Uterus (tissue), 4 donors: ENCODE results near the gene PSORS1C1. TPM values are rescaled to one million over a fixed set of nuclear protein-coding genes. Genes with fewer than 3 reads are reported as not detected.

Experiments used
- DNase-seq, 2 donors: peaks; one replicate each; pipeline ENCODE4 v3.0.0-alpha.2; 2019 to 2020
- H3K27ac ChIP-seq, 2 donors: fragments of 200-600 bp; sonication (generic); 1 replicate in 1 of 2; 2 replicates in 1 of 2; pipeline ENCODE4 v1.5.1; 2016 to 2018
- H3K27me3 ChIP-seq, 2 donors: fragments of 200-600 bp; sonication (generic); one replicate each; pipeline ENCODE4 v1.5.1; 2018 to 2019; ENCODE audit warnings: control low read depth in 1 of 2
- H3K36me3 ChIP-seq, 2 donors: fragments of 200-600 bp; sonication (generic); one replicate each; pipeline ENCODE4 v1.5.1; 2019; ENCODE audit warnings: control low read depth in 1 of 2
- H3K4me1 ChIP-seq, 2 donors: fragments of 200-600 bp; sonication (generic); one replicate each; pipeline ENCODE4 v1.5.1; 2018 to 2019; ENCODE audit warnings: control low read depth in 1 of 2
- H3K4me3 ChIP-seq, 2 donors: fragments of 200-600 bp; sonication (generic); 1 replicate in 1 of 2; 2 replicates in 1 of 2; pipeline ENCODE4 v1.5.1; 2018 to 2019; ENCODE audit warnings: mild to moderate bottlenecking in 1 of 2
- H3K9me3 ChIP-seq, 2 donors: fragments of 200-600 bp; sonication (generic); one replicate each; pipeline ENCODE4 v1.5.1; 2019; ENCODE audit warnings: control low read depth in 1 of 2
- CTCF ChIP-seq, 4 experiments: fragments of 200-600 bp in 2 of 4; fragments of 450-650 bp in 2 of 4; sonication (generic) in 2 of 4; IDR thresholded peaks; one replicate each; pipeline ENCODE4 v1.5.1; 2016 to 2019; ENCODE audit warnings: antibody characterized with exemption in 4 of 4, mild to moderate bottlenecking in 2 of 4, moderate library complexity in 1 of 4
- POLR2A ChIP-seq, 2 donors: fragments of 450-650 bp; IDR thresholded peaks; one replicate each; pipeline ENCODE4 v1.6.1; 2016; ENCODE audit warnings: antibody characterized with exemption in 2 of 2, mild to moderate bottlenecking in 1 of 2, moderate library complexity in 1 of 2
- intact Hi-C: fragments of 100-400 bp; cut with DNase I; formaldehyde crosslinking; loops from one replicate; pipeline ENCODE4 v1.15.1; 2023; ENCODE audit warnings: low total_unique reads
- total RNA-seq, 4 donors: library from RNA; depleted of rRNA in 3 of 4; stranded (reverse); fragments of >200 nt in 3 of 4; gene quantifications; one replicate each; pipeline versions ENCODE4 v1.1.0 to v1.2.4, GENCODE V29; 2014 to 2023
- donor health status: DM: yes; HTN: yes; CAD: no.

PSORS1C1 gene
- total RNA-seq, 4 donors from 2014 or later, result under 0.01 to 4.5 (median 0.54) TPM

DNA sequence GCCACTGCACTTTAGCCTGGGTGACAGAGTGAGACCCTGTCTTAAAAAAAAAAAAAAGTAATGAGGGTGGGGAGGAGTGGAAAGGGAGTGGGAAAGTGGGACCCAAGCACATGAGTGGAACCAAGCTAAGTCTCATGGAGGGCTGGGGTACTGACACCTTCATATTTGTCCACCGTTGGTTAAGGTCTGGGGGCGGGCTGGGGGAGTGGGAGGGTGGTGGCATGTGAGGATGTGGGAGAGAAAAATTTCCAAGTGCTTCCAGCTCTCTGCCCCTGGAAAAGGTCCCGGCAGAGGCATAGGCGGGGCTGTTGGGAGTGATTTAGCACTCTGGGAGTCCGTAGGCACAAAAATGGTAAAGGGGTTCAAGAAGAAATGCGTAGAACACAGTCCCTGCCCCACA is 18.2 kb downstream of the PSORS1C1 start:
- Histone ChIP-seq H3K27me3 (no peaks in the 10 kb centered on the region), H3K4me3 (no peak overlapping the region), H3K9me3 (no peaks in the 10 kb centered on the region), H3K27ac (no peak overlapping the region), H3K36me3 (no peaks in the 10 kb centered on the region), H3K4me1 (peaks cover 0 to 2% of the 10 kb centered on the region in 2 donors)
- intact Hi-C loops, result no loop called here
- TF ChIP-seq POLR2A (IDR thresholded peaks at IDR 0.05) (no peak), CTCF (IDR thresholded peaks at IDR 0.05) (no peak)
- no peak for DNase-seq

DNA sequence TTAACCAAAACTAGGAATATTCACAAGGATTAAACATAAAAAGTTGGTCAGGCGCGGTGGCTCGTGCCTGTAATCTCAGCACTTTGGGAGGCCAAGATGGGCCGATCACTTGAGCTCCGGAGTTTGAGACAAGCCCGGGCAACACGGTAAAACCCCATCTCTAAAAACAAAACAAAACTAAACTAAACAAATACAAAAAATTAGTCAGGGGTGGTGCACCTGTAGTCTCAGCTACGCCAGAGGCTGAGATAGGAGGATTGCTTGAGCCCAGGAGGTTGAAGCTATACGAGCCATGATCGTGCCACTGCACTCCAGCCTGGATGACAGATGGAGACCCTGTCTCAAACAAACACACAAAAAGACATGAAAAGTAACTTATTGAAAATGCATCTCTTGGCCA is 21.1 kb downstream of the PSORS1C1 start:
- TF ChIP-seq POLR2A (IDR thresholded peaks at IDR 0.05) (no peak), CTCF (IDR thresholded peaks at IDR 0.05) (no peak)
- intact Hi-C loops, result loop anchor here (5.0 kb wide), 1 partner anchor 232 kb away; no protein-coding TSS in a partner anchor

GRCh38 chr6:31138982-31139381 is 24.4 kb downstream of the PSORS1C1 start, which contains the start of gene PSORS1C2:
PSORS1C2 (minus strand) TSS chr6:31139066; CDS start chr6:31139026, 40 bp downstream.
- no peak for DNase-seq
- no peak within 1 kb of the TSS for H3K4me3 ChIP-seq

More for the DNA sequence above, 21.1 kb downstream of the PSORS1C1 start:
- H3K36me3 ChIP-seq, result no peaks in the 10 kb centered on the region
- H3K27ac ChIP-seq, result no peak overlapping the region
- no peak for DNase-seq
- no peaks in the 10 kb centered on the region for H3K9me3 ChIP-seq
- no peak overlapping the region for H3K4me3 ChIP-seq
- H3K4me1 ChIP-seq, result peaks cover 0 to 4% of the 10 kb centered on the region in 2 donors
- H3K27me3 ChIP-seq, result no peaks in the 10 kb centered on the region

GRCh38 chr6:31139599-31139998 is 25.0 kb downstream of the PSORS1C1 start:
- peaks cover 0 to 4% of the 10 kb centered on the region in 2 donors for H3K4me1 ChIP-seq
- H3K9me3 ChIP-seq, result no peaks in the 10 kb centered on the region
- TF ChIP-seq CTCF (IDR thresholded peaks at IDR 0.05), result no peak
- no peak for TF ChIP-seq POLR2A (IDR thresholded peaks at IDR 0.05)
- no peak for DNase-seq
- intact Hi-C loops, result loop anchor here (5.0 kb wide), 1 partner anchor 228 kb away; no protein-coding TSS in a partner anchor
- no peak overlapping the region for H3K4me3 ChIP-seq
- H3K27ac ChIP-seq, result no peak overlapping the region
- H3K36me3 ChIP-seq, result no peaks in the 10 kb centered on the region
- H3K27me3 ChIP-seq, result no peaks in the 10 kb centered on the region

More at GRCh38 chr6:31138982-31139381, 24.4 kb downstream of the PSORS1C1 start, which contains the start of gene PSORS1C2:
- Histone ChIP-seq H3K9me3 (no peaks in the 10 kb centered on the region), H3K27ac (no peak within 1 kb of the TSS), H3K36me3 (no peaks in the 10 kb centered on the region), H3K4me1 (peaks cover 0 to 4% of the 10 kb centered on the region in 2 donors), H3K27me3 (no peaks in the 10 kb centered on the region)
- no peak for TF ChIP-seq POLR2A (IDR thresholded peaks at IDR 0.05)
- no peak for TF ChIP-seq CTCF (IDR thresholded peaks at IDR 0.05)
- intact Hi-C loops, result loop anchor here (5.0 kb wide), 1 partner anchor 228 kb away; no protein-coding TSS in a partner anchor

- H3K9me3 ChIP-seq, result no peaks in the 10 kb centered on the region
- no peak for TF ChIP-seq POLR2A (IDR thresholded peaks at IDR 0.05)
- H3K27me3 ChIP-seq, result no peaks in the 10 kb centered on the region
- DNase-seq, result no peak
- H3K36me3 ChIP-seq, result no peaks in the 10 kb centered on the region
- no peak overlapping the region for H3K4me3 ChIP-seq
- no peak overlapping the region for H3K27ac ChIP-seq
- intact Hi-C loops, result loop anchor here (5.0 kb wide), 1 partner anchor 52 kb away; no protein-coding TSS in a partner anchor
- H3K4me1 ChIP-seq, result peaks cover 0 to 4% of the 10 kb centered on the region in 2 donors
Measured at GRCh38 chr6:31140643-31141042, 26.0 kb downstream of the PSORS1C1 start.
